Endothelial cell (in vitro differentiated cells): ENCODE data around the gene RHOF. TPM values are rescaled to one million over a fixed set of nuclear protein-coding genes. Genes with fewer than 3 reads are reported as not detected.
A peak's percentile ranks its signal among the peaks of the same experiment; 100 is the strongest.

ENCODE experiments used
- DNase-seq: peaks from one replicate; pipeline ENCODE4 v3.0.0; 2021; ENCODE audit warnings: low spot score
- H3K27ac Mint-ChIP-seq: one replicate; pipeline ENCODE4 v1.8.0; 2021; ENCODE audit warnings: mixed read lengths, inconsistent platforms; ENCODE audit not compliant: unreplicated experiment
- H3K27me3 Mint-ChIP-seq: one replicate; pipeline ENCODE4 v1.8.0; 2021; ENCODE audit warnings: mild to moderate bottlenecking, moderate library complexity, mixed read lengths, inconsistent platforms; ENCODE audit not compliant: unreplicated experiment
- H3K36me3 Mint-ChIP-seq: one replicate; pipeline ENCODE4 v1.8.0; 2021; ENCODE audit warnings: mild to moderate bottlenecking, low read depth, mixed read lengths, inconsistent platforms; ENCODE audit not compliant: unreplicated experiment
- H3K4me1 Mint-ChIP-seq: one replicate; pipeline ENCODE4 v1.8.0; 2021; ENCODE audit warnings: mild to moderate bottlenecking, mixed read lengths, inconsistent platforms; ENCODE audit not compliant: unreplicated experiment
- H3K4me3 Mint-ChIP-seq: one replicate; pipeline ENCODE4 v1.8.0; 2021; ENCODE audit warnings: mild to moderate bottlenecking, mixed read lengths, inconsistent platforms; ENCODE audit not compliant: unreplicated experiment
- H3K9me3 Mint-ChIP-seq: one replicate; pipeline ENCODE4 v1.8.0; 2021; ENCODE audit warnings: mixed read lengths, inconsistent platforms; ENCODE audit not compliant: unreplicated experiment
- total RNA-seq: library from RNA; stranded (reverse); fragmentation: NEBNext Ultra II Directional; extraction: Animal tissue kit (Norgen Biotek cat#: 25700); gene quantifications from one replicate; pipeline ENCODE4 v1.2.1, GENCODE V29; 2021; ENCODE audit not compliant: unreplicated experiment
- TF ChIP-seq, protein P1 (sequence below): fragments of 200-600 bp; sonication (generic); IDR thresholded peaks from one replicate; pipeline ENCODE4 v1.5.0; 2021; ENCODE audit warnings: antibody characterized with exemption; ENCODE audit not compliant: unreplicated experiment

The RHOF gene
- total RNA-seq, 1 donor from 2014 or later = 25.7 TPM

DNA sequence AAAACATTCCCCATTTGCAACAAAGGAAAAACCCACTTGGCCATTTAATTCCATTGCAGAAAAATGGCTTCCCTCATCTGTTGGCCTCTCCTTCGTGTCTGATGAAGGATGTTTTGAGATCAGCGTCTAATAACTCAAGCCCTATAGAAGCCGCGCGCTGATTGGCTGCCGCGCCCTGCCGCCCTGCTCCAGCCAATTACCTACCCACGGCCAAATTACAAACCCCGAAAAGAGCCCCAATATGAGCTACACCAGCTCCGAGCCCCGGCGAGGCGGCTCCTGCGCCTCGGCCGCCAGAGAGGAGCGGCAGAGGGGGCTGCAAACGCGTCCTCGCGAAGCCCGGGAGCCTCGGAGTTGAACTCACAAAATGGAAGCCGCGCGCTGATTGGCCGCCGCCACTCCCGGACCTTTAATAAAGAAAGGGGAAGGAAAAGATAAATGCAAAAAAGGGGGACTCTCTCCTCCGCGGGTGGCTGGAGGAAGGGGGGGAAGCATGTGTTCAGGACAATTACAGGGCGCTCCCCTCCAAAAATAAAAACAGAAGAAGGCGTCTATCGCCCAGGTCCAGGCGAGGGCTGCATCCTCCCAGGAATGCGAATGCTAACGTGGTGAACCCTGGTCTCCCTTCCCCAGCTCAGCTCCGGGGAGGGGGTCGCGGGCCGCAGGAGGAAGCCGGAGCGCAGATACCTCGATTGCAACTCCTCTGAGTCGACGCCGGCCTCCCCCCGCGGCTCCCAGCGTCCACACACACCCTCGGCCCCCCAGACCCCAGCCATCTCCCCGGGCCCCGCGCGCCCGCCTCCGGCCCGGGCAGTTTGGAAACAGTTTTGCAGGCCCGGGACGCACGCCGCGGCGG, 9.6 kb upstream of the RHOF start:
- H3K27me3 Mint-ChIP-seq = peaks cover 36% of the 10 kb centered on the region
- H3K9me3 Mint-ChIP-seq = no peaks in the 10 kb centered on the region
- peaks cover 36% of the 10 kb centered on the region for H3K36me3 Mint-ChIP-seq
- H3K27ac Mint-ChIP-seq = peak overlapping the region; percentile 100
- peak overlapping the region; percentile 97 for H3K4me3 Mint-ChIP-seq
- peaks cover 39% of the 10 kb centered on the region for H3K4me1 Mint-ChIP-seq
- DNase-seq = peak; percentile 79
- TF ChIP-seq, protein P1, sequence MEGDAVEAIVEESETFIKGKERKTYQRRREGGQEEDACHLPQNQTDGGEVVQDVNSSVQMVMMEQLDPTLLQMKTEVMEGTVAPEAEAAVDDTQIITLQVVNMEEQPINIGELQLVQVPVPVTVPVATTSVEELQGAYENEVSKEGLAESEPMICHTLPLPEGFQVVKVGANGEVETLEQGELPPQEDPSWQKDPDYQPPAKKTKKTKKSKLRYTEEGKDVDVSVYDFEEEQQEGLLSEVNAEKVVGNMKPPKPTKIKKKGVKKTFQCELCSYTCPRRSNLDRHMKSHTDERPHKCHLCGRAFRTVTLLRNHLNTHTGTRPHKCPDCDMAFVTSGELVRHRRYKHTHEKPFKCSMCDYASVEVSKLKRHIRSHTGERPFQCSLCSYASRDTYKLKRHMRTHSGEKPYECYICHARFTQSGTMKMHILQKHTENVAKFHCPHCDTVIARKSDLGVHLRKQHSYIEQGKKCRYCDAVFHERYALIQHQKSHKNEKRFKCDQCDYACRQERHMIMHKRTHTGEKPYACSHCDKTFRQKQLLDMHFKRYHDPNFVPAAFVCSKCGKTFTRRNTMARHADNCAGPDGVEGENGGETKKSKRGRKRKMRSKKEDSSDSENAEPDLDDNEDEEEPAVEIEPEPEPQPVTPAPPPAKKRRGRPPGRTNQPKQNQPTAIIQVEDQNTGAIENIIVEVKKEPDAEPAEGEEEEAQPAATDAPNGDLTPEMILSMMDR = no peak

DNA sequence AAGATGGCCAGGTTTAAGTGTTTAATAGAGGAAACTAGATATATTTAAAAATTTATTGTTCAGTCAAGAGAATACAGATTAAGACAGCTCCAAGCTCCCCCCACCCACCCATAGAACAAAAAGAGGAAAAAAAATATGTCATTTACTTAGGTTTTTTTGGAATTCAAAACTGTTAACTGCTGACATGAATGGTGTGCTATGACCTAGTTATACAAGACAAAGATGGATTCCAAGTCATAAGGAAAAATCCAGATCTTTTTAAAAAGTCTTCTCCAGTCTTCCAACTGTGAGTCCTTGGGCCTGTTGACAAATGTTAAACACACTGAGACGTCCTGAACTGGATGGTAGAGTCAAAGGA, 9.0 kb upstream of the RHOF start:
- Mint-ChIP-seq H3K4me1 (peaks cover 42% of the 10 kb centered on the region), H3K4me3 (peak overlapping the region; percentile 97), H3K27me3 (peaks cover 36% of the 10 kb centered on the region), H3K27ac (peak overlapping the region; percentile 100), H3K36me3 (peaks cover 36% of the 10 kb centered on the region), H3K9me3 (no peaks in the 10 kb centered on the region)
- TF ChIP-seq, protein P1 = no peak
- DNase-seq = no peak

DNA sequence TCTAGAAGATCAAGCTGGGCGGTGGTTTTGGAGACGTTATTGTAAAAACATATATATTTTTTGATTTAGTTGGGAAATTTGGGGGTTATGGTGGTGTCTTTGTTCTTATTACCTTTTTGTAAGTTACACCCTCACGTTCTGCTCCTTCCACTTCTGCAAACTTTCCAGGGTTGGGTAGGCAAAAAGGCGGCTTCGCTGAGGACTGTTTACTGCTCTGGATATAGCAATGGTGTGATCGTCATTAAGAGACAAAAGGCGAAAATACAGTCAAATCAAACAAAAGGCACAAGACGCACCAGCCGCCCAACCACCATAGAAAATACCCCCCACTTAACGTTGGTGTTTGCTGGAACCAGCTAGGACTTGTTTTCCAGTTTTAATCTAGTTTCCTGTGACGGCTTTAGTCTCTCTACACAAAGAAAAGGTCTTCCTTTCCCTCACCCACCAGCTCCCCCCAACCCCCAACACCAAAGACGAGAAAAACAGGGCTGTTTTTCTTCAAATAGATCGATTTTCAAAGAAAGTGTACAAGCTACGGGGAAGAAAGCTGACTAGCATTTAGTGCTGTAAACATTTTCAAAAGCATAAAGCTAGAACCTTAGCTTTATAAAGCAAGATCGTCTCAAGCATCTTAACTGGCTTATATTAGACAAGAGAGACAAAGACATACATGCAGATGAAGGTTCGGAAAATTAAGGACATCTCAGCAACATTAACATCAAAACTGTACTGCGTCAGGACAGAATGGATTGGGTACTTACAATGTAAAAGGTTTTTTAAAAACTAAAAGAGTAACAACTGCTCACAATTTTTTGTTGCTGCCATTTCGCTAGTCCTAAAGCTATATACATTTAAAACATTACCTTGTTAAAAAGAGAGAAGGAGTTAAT, 8.4 kb upstream of the RHOF start:
- Mint-ChIP-seq H3K27ac (peak overlapping the region; percentile 100), H3K36me3 (peaks cover 36% of the 10 kb centered on the region), H3K4me1 (peaks cover 45% of the 10 kb centered on the region), H3K27me3 (peaks cover 36% of the 10 kb centered on the region), H3K4me3 (peak overlapping the region; percentile 97), H3K9me3 (no peaks in the 10 kb centered on the region)
- DNase-seq = no peak
- TF ChIP-seq, protein P1 = no peak

DNA sequence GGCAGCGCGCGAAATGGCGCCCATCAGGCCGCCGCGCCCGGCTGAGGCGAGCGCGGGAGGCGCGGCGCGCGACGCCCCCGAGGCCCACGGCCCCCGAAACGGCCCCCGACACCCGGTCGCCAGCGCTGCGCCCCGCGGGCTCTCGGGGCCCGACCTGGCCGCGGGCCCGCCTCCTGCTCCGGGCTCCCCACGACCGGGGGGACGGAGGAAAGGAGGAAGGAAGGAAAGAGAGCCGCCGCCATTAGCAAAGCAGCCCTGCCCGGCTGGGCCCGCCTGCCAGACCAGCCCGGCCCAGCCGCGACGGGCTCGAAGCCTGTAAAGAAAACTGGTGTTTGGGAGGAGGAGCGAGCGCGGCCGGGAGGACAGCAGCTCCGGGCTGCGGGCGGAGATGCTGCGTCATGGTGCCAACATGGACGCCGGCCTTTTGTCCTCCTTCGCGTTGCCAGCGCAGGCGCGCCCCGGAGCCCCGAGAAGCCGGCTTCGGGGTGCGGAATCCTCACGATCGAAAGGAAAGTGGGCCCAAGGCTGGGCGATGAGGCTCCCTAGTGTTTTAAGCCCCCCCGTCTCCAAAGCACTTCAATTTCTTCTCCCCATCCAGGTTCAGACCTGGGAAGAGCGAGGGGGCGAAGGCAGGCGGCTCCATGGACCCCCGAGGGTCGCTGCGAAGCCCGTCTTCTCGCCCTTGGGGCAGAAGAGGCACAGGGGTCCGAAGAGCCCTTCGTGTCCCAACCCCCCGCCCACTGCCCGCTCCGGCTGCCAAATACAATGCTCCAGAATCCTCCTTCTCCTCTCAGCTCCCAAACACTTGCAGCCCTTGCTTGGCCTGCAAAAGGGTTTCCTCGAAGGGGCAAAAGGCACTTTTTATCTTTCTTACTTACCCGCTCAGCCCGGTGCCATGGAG, 7.5 kb upstream of the RHOF start:
- peaks cover 32% of the 10 kb centered on the region for H3K36me3 Mint-ChIP-seq
- TF ChIP-seq, protein P1 = no peak
- peaks cover 39% of the 10 kb centered on the region for H3K4me1 Mint-ChIP-seq
- peak overlapping the region; percentile 100 for H3K27ac Mint-ChIP-seq
- no peaks in the 10 kb centered on the region for H3K9me3 Mint-ChIP-seq
- H3K4me3 Mint-ChIP-seq = peak overlapping the region; percentile 97
- no peak for DNase-seq
- H3K27me3 Mint-ChIP-seq = peaks cover 36% of the 10 kb centered on the region
